ENCODE data around the gene RB1. TPM values are rescaled to one million over a fixed set of nuclear protein-coding genes. Genes with fewer than 3 reads are reported as not detected.

The RB1 gene
- total RNA-seq, 1 donor from 2014 or later = 48.0 TPM

DNA sequence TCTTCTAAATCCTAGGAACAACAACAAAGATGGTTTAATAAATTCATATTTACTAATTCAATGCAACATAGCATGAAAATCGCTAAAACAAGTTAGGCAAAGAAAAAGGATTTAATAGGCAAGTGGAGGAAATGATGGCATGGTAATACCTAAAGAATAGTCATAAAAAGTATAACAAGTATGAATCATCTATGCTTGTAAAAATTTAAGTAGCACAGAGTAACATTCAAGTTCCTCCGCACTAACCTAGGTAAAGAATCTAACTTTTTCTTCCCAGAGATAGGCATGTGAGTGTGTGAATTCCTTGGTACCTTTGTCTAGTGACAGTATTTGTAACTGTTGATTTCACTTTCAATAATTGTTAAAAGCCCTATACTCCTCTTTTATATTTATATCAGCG is 186.7 kb downstream of the RB1 start:
- Mint-ChIP-seq H3K27me3 (ENCODE audit: low read depth) (no peaks in the 10 kb centered on the region), H3K9me3 (peaks cover 3% of the 10 kb centered on the region), H3K36me3 (ENCODE audit: low read depth) (peaks cover 19% of the 10 kb centered on the region), H3K4me3 (no peak overlapping the region), H3K4me1 (peaks cover 6% of the 10 kb centered on the region), H3K27ac (ENCODE audit: unreplicated experiment) (no peak overlapping the region)
- TF ChIP-seq, protein P1, sequence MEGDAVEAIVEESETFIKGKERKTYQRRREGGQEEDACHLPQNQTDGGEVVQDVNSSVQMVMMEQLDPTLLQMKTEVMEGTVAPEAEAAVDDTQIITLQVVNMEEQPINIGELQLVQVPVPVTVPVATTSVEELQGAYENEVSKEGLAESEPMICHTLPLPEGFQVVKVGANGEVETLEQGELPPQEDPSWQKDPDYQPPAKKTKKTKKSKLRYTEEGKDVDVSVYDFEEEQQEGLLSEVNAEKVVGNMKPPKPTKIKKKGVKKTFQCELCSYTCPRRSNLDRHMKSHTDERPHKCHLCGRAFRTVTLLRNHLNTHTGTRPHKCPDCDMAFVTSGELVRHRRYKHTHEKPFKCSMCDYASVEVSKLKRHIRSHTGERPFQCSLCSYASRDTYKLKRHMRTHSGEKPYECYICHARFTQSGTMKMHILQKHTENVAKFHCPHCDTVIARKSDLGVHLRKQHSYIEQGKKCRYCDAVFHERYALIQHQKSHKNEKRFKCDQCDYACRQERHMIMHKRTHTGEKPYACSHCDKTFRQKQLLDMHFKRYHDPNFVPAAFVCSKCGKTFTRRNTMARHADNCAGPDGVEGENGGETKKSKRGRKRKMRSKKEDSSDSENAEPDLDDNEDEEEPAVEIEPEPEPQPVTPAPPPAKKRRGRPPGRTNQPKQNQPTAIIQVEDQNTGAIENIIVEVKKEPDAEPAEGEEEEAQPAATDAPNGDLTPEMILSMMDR (conservative IDR thresholded peaks at IDR 0.05) = no peak
- DNase-seq (ENCODE audit: low read depth, low spot score) = no peak

GRCh38 chr13:48491423-48492095 is 188.0 kb downstream of the RB1 start:
- TF ChIP-seq, protein P1 (conservative IDR thresholded peaks at IDR 0.05) = no peak
- Mint-ChIP-seq H3K4me1 (no peaks in the 10 kb centered on the region), H3K4me3 (no peak overlapping the region), H3K27ac (ENCODE audit: unreplicated experiment) (no peak overlapping the region), H3K27me3 (ENCODE audit: low read depth) (no peaks in the 10 kb centered on the region), H3K9me3 (peaks cover 3% of the 10 kb centered on the region), H3K36me3 (ENCODE audit: low read depth) (peaks cover 16% of the 10 kb centered on the region)
- DNase-seq (ENCODE audit: low read depth, low spot score) = no peak

- Mint-ChIP-seq H3K27me3 (ENCODE audit: low read depth) (no peaks in the 10 kb centered on the region), H3K9me3 (peaks cover 3% of the 10 kb centered on the region), H3K27ac (ENCODE audit: unreplicated experiment) (no peak overlapping the region), H3K36me3 (ENCODE audit: low read depth) (peaks cover 13% of the 10 kb centered on the region), H3K4me3 (no peak overlapping the region), H3K4me1 (peaks cover 4% of the 10 kb centered on the region)
- no peak for DNase-seq (ENCODE audit: low read depth, low spot score)
- TF ChIP-seq, protein P1 (conservative IDR thresholded peaks at IDR 0.05) = no peak
Measured at GRCh38 chr13:48492096-48492440, 188.5 kb downstream of the RB1 start.

GRCh38 chr13:48492470-48493065 is 189.0 kb downstream of the RB1 start:
- no peak for DNase-seq (ENCODE audit: low read depth, low spot score)
- Mint-ChIP-seq H3K36me3 (ENCODE audit: low read depth) (peaks cover 9% of the 10 kb centered on the region), H3K4me3 (no peak overlapping the region), H3K4me1 (peaks cover 9% of the 10 kb centered on the region), H3K27ac (ENCODE audit: unreplicated experiment) (no peak overlapping the region), H3K9me3 (no peaks in the 10 kb centered on the region), H3K27me3 (ENCODE audit: low read depth) (no peaks in the 10 kb centered on the region)
- TF ChIP-seq, protein P1 (conservative IDR thresholded peaks at IDR 0.05) = no peak

- no peak overlapping the region for H3K4me3 Mint-ChIP-seq
- H3K27ac Mint-ChIP-seq (ENCODE audit: unreplicated experiment) = no peak overlapping the region
- TF ChIP-seq, protein P1 (conservative IDR thresholded peaks at IDR 0.05) = no peak
- H3K36me3 Mint-ChIP-seq (ENCODE audit: low read depth) = peaks cover 5% of the 10 kb centered on the region
- no peaks in the 10 kb centered on the region for H3K9me3 Mint-ChIP-seq
- no peak for DNase-seq (ENCODE audit: low read depth, low spot score)
- peaks cover 10% of the 10 kb centered on the region for H3K4me1 Mint-ChIP-seq
- H3K27me3 Mint-ChIP-seq (ENCODE audit: low read depth) = no peaks in the 10 kb centered on the region
Measured at GRCh38 chr13:48493066-48493765, 189.7 kb downstream of the RB1 start.
